ENCODE measurements around the gene NSUN2. TPM values are rescaled to one million over a fixed set of nuclear protein-coding genes. Genes with fewer than 3 reads are reported as not detected.

Gene NSUN2
- total RNA-seq, 2 experiments from 2014 or later, result 79.8 to 111 TPM

GRCh38 chr5:6607559-6607936 lies 25.3 kb downstream of the NSUN2 start:
- peaks cover 68% of the 10 kb centered on the region for H3K36me3 Mint-ChIP-seq
- no peaks in the 10 kb centered on the region for H3K27me3 Mint-ChIP-seq
- H3K4me1 Mint-ChIP-seq, result peaks cover 3% of the 10 kb centered on the region
- no peak overlapping the region for H3K27ac Mint-ChIP-seq
- no peak for ATAC-seq
- DNase-seq, result no peak
- CTCF ChIA-PET, result no interaction called here
- no peak overlapping the region for H3K4me3 Mint-ChIP-seq
- H3K9me3 Mint-ChIP-seq (ENCODE audit: low read depth), result no peaks in the 10 kb centered on the region

GRCh38 chr5:6606884-6607558 lies 25.8 kb downstream of the NSUN2 start:
- peaks cover 68% of the 10 kb centered on the region for H3K36me3 Mint-ChIP-seq
- DNase-seq (no peak), ATAC-seq (no peak)
- H3K4me3 Mint-ChIP-seq, result no peak overlapping the region
- no peaks in the 10 kb centered on the region for H3K27me3 Mint-ChIP-seq
- no peaks in the 10 kb centered on the region for H3K9me3 Mint-ChIP-seq (ENCODE audit: low read depth)
- H3K27ac Mint-ChIP-seq, result no peak overlapping the region
- peaks cover 3% of the 10 kb centered on the region for H3K4me1 Mint-ChIP-seq
- CTCF ChIA-PET, result no interaction called here

GRCh38 chr5:6604946-6605345 lies 27.9 kb downstream of the NSUN2 start:
- H3K9me3 Mint-ChIP-seq (ENCODE audit: low read depth), result no peaks in the 10 kb centered on the region
- peaks cover 74% of the 10 kb centered on the region for H3K36me3 Mint-ChIP-seq
- no peak overlapping the region for H3K27ac Mint-ChIP-seq
- H3K4me3 Mint-ChIP-seq, result no peak overlapping the region
- no peaks in the 10 kb centered on the region for H3K27me3 Mint-ChIP-seq
- CTCF ChIA-PET, result no interaction called here
- DNase-seq (no peak), ATAC-seq (no peak)
- peaks cover 3% of the 10 kb centered on the region for H3K4me1 Mint-ChIP-seq

- no peak for DNase-seq
- no peak overlapping the region for H3K4me3 Mint-ChIP-seq
- CTCF ChIA-PET, result no interaction called here
- no peak for ATAC-seq
- H3K27ac Mint-ChIP-seq, result no peak overlapping the region
- H3K27me3 Mint-ChIP-seq, result no peaks in the 10 kb centered on the region
- peaks cover 73% of the 10 kb centered on the region for H3K36me3 Mint-ChIP-seq
- no peaks in the 10 kb centered on the region for H3K9me3 Mint-ChIP-seq (ENCODE audit: low read depth)
- H3K4me1 Mint-ChIP-seq, result peaks cover 3% of the 10 kb centered on the region
Measured at GRCh38 chr5:6604341-6604740, 28.5 kb downstream of the NSUN2 start.

GRCh38 chr5:6603643-6604042 lies 29.2 kb downstream of the NSUN2 start:
- peaks cover 73% of the 10 kb centered on the region for H3K36me3 Mint-ChIP-seq

GRCh38 chr5:6602441-6602840 lies 30.4 kb downstream of the NSUN2 start:
- Mint-ChIP-seq H3K27ac (no peak overlapping the region), H3K4me3 (no peak overlapping the region), H3K4me1 (no peaks in the 10 kb centered on the region), H3K36me3 (peaks cover 73% of the 10 kb centered on the region), H3K9me3 (ENCODE audit: low read depth) (no peaks in the 10 kb centered on the region), H3K27me3 (no peaks in the 10 kb centered on the region)
- no peak for ATAC-seq
- DNase-seq, result no peak
- CTCF ChIA-PET, result no interaction called here

More at GRCh38 chr5:6603643-6604042, 29.2 kb downstream of the NSUN2 start:
- Mint-ChIP-seq H3K4me1 (peaks cover 3% of the 10 kb centered on the region), H3K27ac (no peak overlapping the region), H3K4me3 (no peak overlapping the region), H3K27me3 (no peaks in the 10 kb centered on the region), H3K9me3 (ENCODE audit: low read depth) (no peaks in the 10 kb centered on the region)
- CTCF ChIA-PET, result no interaction called here
- ATAC-seq (no peak), DNase-seq (no peak)

- DNase-seq, result no peak
- no peaks in the 10 kb centered on the region for H3K9me3 Mint-ChIP-seq (ENCODE audit: low read depth)
- no peaks in the 10 kb centered on the region for H3K4me1 Mint-ChIP-seq
- no peak for ATAC-seq
- no peaks in the 10 kb centered on the region for H3K27me3 Mint-ChIP-seq
- no peak overlapping the region for H3K4me3 Mint-ChIP-seq
- H3K36me3 Mint-ChIP-seq, result peaks cover 71% of the 10 kb centered on the region
- H3K27ac Mint-ChIP-seq, result no peak overlapping the region
- CTCF ChIA-PET, result no interaction called here
Measured at GRCh38 chr5:6601816-6602215, 31.0 kb downstream of the NSUN2 start.

GRCh38 chr5:6601271-6601670 lies 31.6 kb downstream of the NSUN2 start:
- Mint-ChIP-seq H3K4me3 (no peak overlapping the region), H3K27me3 (no peaks in the 10 kb centered on the region), H3K36me3 (peaks cover 71% of the 10 kb centered on the region), H3K27ac (no peak overlapping the region), H3K4me1 (no peaks in the 10 kb centered on the region), H3K9me3 (ENCODE audit: low read depth) (no peaks in the 10 kb centered on the region)
- DNase-seq, result no peak
- CTCF ChIA-PET, result no interaction called here
- ATAC-seq, result no peak

- peaks cover 66% of the 10 kb centered on the region for H3K36me3 Mint-ChIP-seq
Measured at GRCh38 chr5:6599739-6600138, 33.1 kb downstream of the NSUN2 start.

GRCh38 chr5:6598351-6598900 lies 34.4 kb downstream of the NSUN2 start:
- Mint-ChIP-seq H3K27ac (no peak overlapping the region), H3K4me1 (no peaks in the 10 kb centered on the region), H3K36me3 (peaks cover 55% of the 10 kb centered on the region), H3K27me3 (no peaks in the 10 kb centered on the region), H3K4me3 (no peak overlapping the region), H3K9me3 (ENCODE audit: low read depth) (no peaks in the 10 kb centered on the region)
- CTCF ChIA-PET, result no interaction called here
- ATAC-seq (no peak), DNase-seq (no peak)

More at GRCh38 chr5:6599739-6600138, 33.1 kb downstream of the NSUN2 start:
- Mint-ChIP-seq H3K9me3 (ENCODE audit: low read depth) (no peaks in the 10 kb centered on the region), H3K27ac (no peak overlapping the region), H3K4me1 (no peaks in the 10 kb centered on the region), H3K4me3 (no peak overlapping the region), H3K27me3 (no peaks in the 10 kb centered on the region)
- ATAC-seq, result no peak
- no peak for DNase-seq
- CTCF ChIA-PET, result no interaction called here

- Mint-ChIP-seq H3K27me3 (no peaks in the 10 kb centered on the region), H3K4me3 (no peak overlapping the region), H3K9me3 (ENCODE audit: low read depth) (no peaks in the 10 kb centered on the region), H3K4me1 (no peaks in the 10 kb centered on the region), H3K36me3 (peaks cover 49% of the 10 kb centered on the region), H3K27ac (no peak overlapping the region)
- DNase-seq, result peak; percentile 4
- CTCF ChIA-PET, result no interaction called here
- no peak for ATAC-seq
Measured at GRCh38 chr5:6597557-6597956, 35.3 kb downstream of the NSUN2 start.

GRCh38 chr5:6596388-6596787 lies 36.5 kb downstream of the NSUN2 start:
- no peaks in the 10 kb centered on the region for H3K9me3 Mint-ChIP-seq (ENCODE audit: low read depth)
- no peak overlapping the region for H3K27ac Mint-ChIP-seq
- DNase-seq (peak; percentile 19), ATAC-seq (no peak)
- H3K36me3 Mint-ChIP-seq, result peaks cover 38% of the 10 kb centered on the region
- no peak overlapping the region for H3K4me3 Mint-ChIP-seq
- H3K27me3 Mint-ChIP-seq, result no peaks in the 10 kb centered on the region
- CTCF ChIA-PET, result no interaction called here
- no peaks in the 10 kb centered on the region for H3K4me1 Mint-ChIP-seq

GRCh38 chr5:6595405-6595804 lies 37.4 kb downstream of the NSUN2 start:
- ATAC-seq (no peak), DNase-seq (peak; percentile 22)
- no peaks in the 10 kb centered on the region for H3K27me3 Mint-ChIP-seq
- H3K9me3 Mint-ChIP-seq (ENCODE audit: low read depth), result no peaks in the 10 kb centered on the region
- H3K4me3 Mint-ChIP-seq, result no peak overlapping the region
- H3K36me3 Mint-ChIP-seq, result peaks cover 29% of the 10 kb centered on the region
- H3K4me1 Mint-ChIP-seq, result no peaks in the 10 kb centered on the region
- no peak overlapping the region for H3K27ac Mint-ChIP-seq
- CTCF ChIA-PET, result no interaction called here

- DNase-seq (peak; percentile 21), ATAC-seq (no peak)
- CTCF ChIA-PET, result no interaction called here
- H3K9me3 Mint-ChIP-seq (ENCODE audit: low read depth), result no peaks in the 10 kb centered on the region
- H3K4me1 Mint-ChIP-seq, result no peaks in the 10 kb centered on the region
- H3K4me3 Mint-ChIP-seq, result no peak overlapping the region
- H3K27ac Mint-ChIP-seq, result no peak overlapping the region
- peaks cover 5% of the 10 kb centered on the region for H3K27me3 Mint-ChIP-seq
- peaks cover 20% of the 10 kb centered on the region for H3K36me3 Mint-ChIP-seq
Measured at GRCh38 chr5:6594066-6594465, 38.8 kb downstream of the NSUN2 start.

Data from activated CD8-positive, alpha-beta memory T cell treated with anti-CD3 and anti-CD28 coated beads, Interleukin-2, amount 10 ng/mL, durations not matched to agents 7 days and 5 days (primary cell).